Endothelial cell of umbilical vein (primary cell): ENCODE results near the gene MED12L.

Source experiments
- CTCF ChIP-seq, 2 donors: IDR thresholded peaks; 1 replicate in 1 of 2; 2 replicates in 1 of 2; pipeline ENCODE4 v1.5.1; 2011; ENCODE audit warnings: low read length in 2 of 2, mild to moderate bottlenecking in 2 of 2, moderate library complexity in 2 of 2, control low read depth in 1 of 2, inconsistent platforms in 1 of 2, low read depth in 1 of 2; ENCODE audit not compliant: insufficient read depth in 1 of 2; ENCODE audit errors: extremely low read depth in 1 of 2
- EZH2 ChIP-seq: IDR thresholded peaks from 2 replicates; pipeline ENCODE4 v1.6.1; 2012; ENCODE audit warnings: borderline replicate concordance, low read depth, mild to moderate bottlenecking, moderate library complexity, low read length, inconsistent platforms; ENCODE audit not compliant: severe bottlenecking
- FOS ChIP-seq: IDR thresholded peaks from 2 replicates; pipeline ENCODE4 v1.6.1; 2011; ENCODE audit warnings: mild to moderate bottlenecking, low read length, moderate library complexity, borderline replicate concordance; ENCODE audit not compliant: insufficient read depth
- GATA2 ChIP-seq: IDR thresholded peaks from 2 replicates; pipeline ENCODE4 v1.7.0; 2011; ENCODE audit warnings: low read depth, mild to moderate bottlenecking, moderate library complexity, mixed read lengths, low read length; ENCODE audit not compliant: insufficient read length, insufficient read depth
- JUN ChIP-seq: IDR thresholded peaks from 2 replicates; pipeline ENCODE4 v1.6.1; 2011; ENCODE audit warnings: borderline replicate concordance, low read depth; ENCODE audit not compliant: insufficient read length, insufficient read depth
- MAX ChIP-seq: IDR thresholded peaks from 2 replicates; pipeline ENCODE4 v1.6.1; 2011; ENCODE audit not compliant: insufficient read depth, insufficient read length
- MYC ChIP-seq: IDR thresholded peaks from one replicate; pipeline ENCODE4 v1.6.1; 2011; ENCODE audit warnings: mild to moderate bottlenecking, low read depth, low read length
- POLR2A ChIP-seq: IDR thresholded peaks from 2 replicates; pipeline ENCODE4 v1.6.1; 2012; ENCODE audit warnings: low read depth, mild to moderate bottlenecking, control low read depth, low read length
- POLR2AphosphoS5 ChIP-seq: IDR thresholded peaks from 2 replicates; pipeline ENCODE4 v1.6.1; 2012; ENCODE audit warnings: low read depth, mild to moderate bottlenecking, control low read depth, low read length, moderate library complexity; ENCODE audit not compliant: insufficient read depth

- TF ChIP-seq CTCF (IDR thresholded peaks at IDR 0.05; ENCODE audit: extremely low read depth in 1 of 2, insufficient read depth in 1 of 2, low read depth in 1 of 2, low read length in 2 of 2) = no peak
- TF ChIP-seq FOS = no peak
- no peak for TF ChIP-seq POLR2A
- TF ChIP-seq MAX = no peak
- TF ChIP-seq EZH2 = no peak
- no peak for TF ChIP-seq JUN
- TF ChIP-seq MYC = no peak
- no peak for TF ChIP-seq GATA2
- no peak for TF ChIP-seq POLR2AphosphoS5
These were observed 374.8 kb downstream of the MED12L start for GRCh38 chr3:151460228-151460627.
